SK-N-SH treated with all-trans-retinoic acid at 6 μM for 48 hours (cell line): Measurements from ENCODE around the gene DTNA.

Experiments
- ATAC-seq: fragments of 200-7000 bp; cut with Tn5 transposase; 3 replicates; pipeline ENCODE4 v1.9.1; 2020; ENCODE audit warnings: mild to moderate bottlenecking, moderate library complexity
- ARNTL ChIP-seq: fragments of 450-650 bp; formaldehyde crosslinking; IDR thresholded peaks from 2 replicates; pipeline ENCODE4 v1.5.0; 2020; ENCODE audit warnings: low read depth, mild to moderate bottlenecking, moderate library complexity, borderline replicate concordance
- BACH2 ChIP-seq: fragments of 250-450 bp; sonication (Bioruptor Pico); IDR thresholded peaks from 2 replicates; pipeline ENCODE4 v1.9.0; 2021; ENCODE audit warnings: mild to moderate bottlenecking, borderline replicate concordance
- CREB5 ChIP-seq: fragments of 250-450 bp; sonication (Bioruptor Pico); IDR thresholded peaks from 2 replicates; pipeline ENCODE4 v1.5.1; 2020; ENCODE audit warnings: low read depth, mild to moderate bottlenecking, moderate library complexity
- CSDC2 ChIP-seq: fragments of 250-450 bp; sonication (Bioruptor Pico); IDR thresholded peaks from 2 replicates; pipeline ENCODE4 v1.5.0; 2020; ENCODE audit warnings: mild to moderate bottlenecking, moderate library complexity
- CSRNP3 ChIP-seq: fragments of 250-450 bp; sonication (Bioruptor Pico); IDR thresholded peaks from 2 replicates; pipeline ENCODE4 v1.5.1; 2021; ENCODE audit warnings: mild to moderate bottlenecking, moderate library complexity
- ESRRG ChIP-seq: fragments of 250-450 bp; sonication (Bioruptor Pico); IDR thresholded peaks from 2 replicates; pipeline ENCODE4 v1.6.1; 2021; ENCODE audit warnings: mild to moderate bottlenecking
- GLIS3 ChIP-seq: fragments of 250-450 bp; sonication (Bioruptor Pico); IDR thresholded peaks from 2 replicates; pipeline ENCODE4 v1.5.0; 2020; ENCODE audit warnings: mild to moderate bottlenecking, moderate library complexity
- OSR1 ChIP-seq: fragments of 250-450 bp; sonication (Bioruptor Pico); IDR thresholded peaks from 2 replicates; pipeline ENCODE4 v1.8.0; 2022; ENCODE audit warnings: moderate library complexity, mild to moderate bottlenecking, inconsistent platforms
- PATZ1 ChIP-seq: fragments of 250-450 bp; sonication (Bioruptor Pico); IDR thresholded peaks from 2 replicates; pipeline ENCODE4 v1.8.0; 2020; ENCODE audit warnings: mild to moderate bottlenecking, moderate library complexity, borderline replicate concordance
- POU6F1 ChIP-seq: fragments of 250-450 bp; sonication (Bioruptor Pico); IDR thresholded peaks from 2 replicates; pipeline ENCODE4 v1.8.0; 2021; ENCODE audit warnings: low read depth, mild to moderate bottlenecking, moderate library complexity, borderline replicate concordance
- PPARA ChIP-seq: fragments of 250-450 bp; sonication (Bioruptor Pico); IDR thresholded peaks from 2 replicates; pipeline ENCODE4 v1.5.0; 2020; ENCODE audit warnings: mild to moderate bottlenecking, borderline replicate concordance
- RARB ChIP-seq: fragments of 250-450 bp; sonication (Bioruptor Pico); IDR thresholded peaks from 2 replicates; pipeline ENCODE4 v1.8.0; 2021; ENCODE audit warnings: mild to moderate bottlenecking, moderate library complexity
- SNAI2 ChIP-seq: fragments of 250-450 bp; sonication (Bioruptor Pico); IDR thresholded peaks from 2 replicates; pipeline ENCODE4 v1.5.0; 2020; ENCODE audit warnings: mild to moderate bottlenecking, moderate library complexity
- TCF4 ChIP-seq: fragments of 250-450 bp; sonication (Bioruptor Pico); IDR thresholded peaks from 2 replicates; pipeline ENCODE4 v1.8.0; 2021; ENCODE audit warnings: mild to moderate bottlenecking, moderate library complexity, borderline replicate concordance
- TOX ChIP-seq: fragments of 250-450 bp; sonication (Bioruptor Pico); IDR thresholded peaks from 2 replicates; pipeline ENCODE4 v1.8.0; 2021; ENCODE audit warnings: mild to moderate bottlenecking, moderate library complexity, borderline replicate concordance
- TSHZ2 ChIP-seq: fragments of 250-450 bp; sonication (Bioruptor Pico); IDR thresholded peaks from 2 replicates; pipeline ENCODE4 v1.5.0; 2020; ENCODE audit warnings: mild to moderate bottlenecking, moderate library complexity
- ZC3H10 ChIP-seq: fragments of 250-450 bp; sonication (Bioruptor Pico); IDR thresholded peaks from 2 replicates; pipeline ENCODE4 v1.5.1; 2021; ENCODE audit warnings: mild to moderate bottlenecking, moderate library complexity
- ZFP3 ChIP-seq: fragments of 250-450 bp; sonication (Bioruptor Pico); IDR thresholded peaks from 2 replicates; pipeline ENCODE4 v1.5.0; 2020; ENCODE audit warnings: mild to moderate bottlenecking, moderate library complexity
- ZFP30 ChIP-seq: fragments of 450-650 bp; formaldehyde crosslinking; IDR thresholded peaks from 2 replicates; pipeline ENCODE4 v1.5.0; 2022; ENCODE audit warnings: mild to moderate bottlenecking, moderate library complexity
- ZNF565 ChIP-seq: fragments of 450-650 bp; formaldehyde crosslinking; conservative IDR thresholded peaks from 2 replicates; pipeline ENCODE4 v1.5.0; 2020; ENCODE audit warnings: low read depth, mild to moderate bottlenecking, moderate library complexity
- ZNF70 ChIP-seq: fragments of 450-650 bp; formaldehyde crosslinking; IDR thresholded peaks from 2 replicates; pipeline ENCODE4 v1.5.0; 2020; ENCODE audit warnings: mild to moderate bottlenecking, moderate library complexity
- ZNF8 ChIP-seq: fragments of 450-650 bp; formaldehyde crosslinking; IDR thresholded peaks from 2 replicates; pipeline ENCODE4 v1.5.0; 2020; ENCODE audit warnings: mild to moderate bottlenecking, moderate library complexity

The DTNA gene

GRCh38 chr18:34848156-34848555 is 138.1 kb downstream of the DTNA start:
- ATAC-seq, result no peak
- TF ChIP-seq PPARA (CRISPR knock-in tag), result no peak
- no peak for TF ChIP-seq RARB (CRISPR knock-in tag)
- TF ChIP-seq GLIS3 (CRISPR knock-in tag), result no peak
- no peak for TF ChIP-seq ZC3H10
- TF ChIP-seq ZNF70 (CRISPR knock-in tag), result no peak
- no peak for TF ChIP-seq OSR1 (CRISPR knock-in tag)
- no peak for TF ChIP-seq SNAI2 (CRISPR knock-in tag)
- TF ChIP-seq ARNTL (CRISPR knock-in tag), result no peak
- no peak for TF ChIP-seq BACH2 (CRISPR knock-in tag)
- TF ChIP-seq TSHZ2 (CRISPR knock-in tag), result no peak
- no peak for TF ChIP-seq ZNF8
- no peak for TF ChIP-seq ZNF565 (CRISPR knock-in tag)
- TF ChIP-seq POU6F1 (CRISPR knock-in tag), result no peak
- TF ChIP-seq TCF4 (CRISPR knock-in tag), result no peak
- no peak for TF ChIP-seq ESRRG (CRISPR knock-in tag)
- TF ChIP-seq TOX, result no peak

GRCh38 chr18:34848695-34849094 is 138.6 kb downstream of the DTNA start:
- no peak for TF ChIP-seq GLIS3 (CRISPR knock-in tag)
- TF ChIP-seq CSDC2 (CRISPR knock-in tag), result no peak
- TF ChIP-seq CSRNP3, result no peak
- no peak for TF ChIP-seq ZNF8
- TF ChIP-seq PPARA (CRISPR knock-in tag), result no peak
- no peak for TF ChIP-seq SNAI2 (CRISPR knock-in tag)
- TF ChIP-seq ZNF70 (CRISPR knock-in tag), result no peak
- no peak for TF ChIP-seq RARB (CRISPR knock-in tag)
- TF ChIP-seq TOX, result no peak
- no peak for TF ChIP-seq PATZ1
- TF ChIP-seq ESRRG (CRISPR knock-in tag), result no peak
- TF ChIP-seq ZFP30, result no peak

GRCh38 chr18:34857320-34857719 is 147.2 kb downstream of the DTNA start:
- no peak for TF ChIP-seq BACH2 (CRISPR knock-in tag)
- no peak for TF ChIP-seq GLIS3 (CRISPR knock-in tag)
- no peak for TF ChIP-seq TSHZ2 (CRISPR knock-in tag)
- TF ChIP-seq PPARA (CRISPR knock-in tag), result no peak
- no peak for TF ChIP-seq PATZ1
- no peak for TF ChIP-seq CSDC2 (CRISPR knock-in tag)
- no peak for TF ChIP-seq TCF4 (CRISPR knock-in tag)
- no peak for TF ChIP-seq ZFP3 (CRISPR knock-in tag)
- TF ChIP-seq ZNF70 (CRISPR knock-in tag), result no peak
- TF ChIP-seq ZNF565 (CRISPR knock-in tag), result no peak
- TF ChIP-seq ZFP30, result no peak
- TF ChIP-seq CREB5, result no peak
- TF ChIP-seq ESRRG (CRISPR knock-in tag), result no peak
- no peak for TF ChIP-seq ZC3H10
- no peak for TF ChIP-seq OSR1 (CRISPR knock-in tag)
- no peak for TF ChIP-seq ARNTL (CRISPR knock-in tag)
- no peak for ATAC-seq

More at GRCh38 chr18:34848695-34849094, 138.6 kb downstream of the DTNA start:
- ATAC-seq, result no peak
